Vagina (tissue), 2 donors: Measurements from ENCODE around the gene CBX8. TPM values are rescaled to one million over a fixed set of nuclear protein-coding genes. Genes with fewer than 3 reads are reported as not detected.

ENCODE experiments used
- DNase-seq, 2 donors: peaks; one replicate each; pipeline ENCODE4 v3.0.0-alpha.2; 2017; ENCODE audit errors: extremely low spot score in 2 of 2
- H3K27ac ChIP-seq: fragments of 200-600 bp; sonication (generic); one replicate; pipeline ENCODE4 v1.5.1; 2019
- H3K27me3 ChIP-seq: fragments of 200-600 bp; sonication (generic); one replicate; pipeline ENCODE4 v1.5.1; 2019
- H3K36me3 ChIP-seq, 2 donors: fragments of 200-600 bp; sonication (generic); one replicate each; pipeline ENCODE4 v1.5.1; 2017 to 2019
- H3K4me1 ChIP-seq: fragments of 200-600 bp; sonication (generic); one replicate; pipeline ENCODE4 v1.5.1; 2019
- H3K4me3 ChIP-seq, 2 donors: fragments of 200-600 bp; sonication (generic); 1 replicate in 1 of 2; 2 replicates in 1 of 2; pipeline ENCODE4 v1.5.1; 2016 to 2019
- H3K9me3 ChIP-seq: fragments of 200-600 bp; sonication (generic); one replicate; pipeline ENCODE4 v1.5.1; 2019
- POLR2A ChIP-seq, 2 donors: fragments of 450-650 bp; IDR thresholded peaks; one replicate each; pipeline ENCODE4 v1.6.1; 2017; ENCODE audit warnings: antibody characterized with exemption in 2 of 2, mild to moderate bottlenecking in 2 of 2, moderate library complexity in 2 of 2
- POLR2AphosphoS5 ChIP-seq, 2 donors: sonication (generic); formaldehyde crosslinking; IDR thresholded peaks; one replicate each; pipeline ENCODE4 v1.9.0; 2017; ENCODE audit warnings: antibody characterized with exemption in 2 of 2, mild to moderate bottlenecking in 2 of 2, low read depth in 1 of 2; ENCODE audit not compliant: insufficient read depth in 1 of 2
- intact Hi-C: fragments of 100-400 bp; cut with DNase I; formaldehyde crosslinking; loops from one replicate; pipeline ENCODE4 v1.15.1; 2023
- total RNA-seq: library from RNA; depleted of rRNA; stranded (reverse); fragments of >200 nt; gene quantifications from one replicate; pipeline ENCODE4 v1.2.3, GENCODE V29; 2016
- TF ChIP-seq, protein P1 (sequence below), 3 experiments: fragments of 450-650 bp in 2 of 3; fragments of 200-600 bp in 1 of 3; sonication (generic) in 1 of 3; IDR thresholded peaks; one replicate each; pipeline ENCODE4 v1.5.1; 2017 to 2019; ENCODE audit warnings: antibody characterized with exemption in 3 of 3, mild to moderate bottlenecking in 2 of 3, moderate library complexity in 2 of 3

The CBX8 gene
- total RNA-seq, 1 donor from 2014 or later: 0.98 TPM

DNA sequence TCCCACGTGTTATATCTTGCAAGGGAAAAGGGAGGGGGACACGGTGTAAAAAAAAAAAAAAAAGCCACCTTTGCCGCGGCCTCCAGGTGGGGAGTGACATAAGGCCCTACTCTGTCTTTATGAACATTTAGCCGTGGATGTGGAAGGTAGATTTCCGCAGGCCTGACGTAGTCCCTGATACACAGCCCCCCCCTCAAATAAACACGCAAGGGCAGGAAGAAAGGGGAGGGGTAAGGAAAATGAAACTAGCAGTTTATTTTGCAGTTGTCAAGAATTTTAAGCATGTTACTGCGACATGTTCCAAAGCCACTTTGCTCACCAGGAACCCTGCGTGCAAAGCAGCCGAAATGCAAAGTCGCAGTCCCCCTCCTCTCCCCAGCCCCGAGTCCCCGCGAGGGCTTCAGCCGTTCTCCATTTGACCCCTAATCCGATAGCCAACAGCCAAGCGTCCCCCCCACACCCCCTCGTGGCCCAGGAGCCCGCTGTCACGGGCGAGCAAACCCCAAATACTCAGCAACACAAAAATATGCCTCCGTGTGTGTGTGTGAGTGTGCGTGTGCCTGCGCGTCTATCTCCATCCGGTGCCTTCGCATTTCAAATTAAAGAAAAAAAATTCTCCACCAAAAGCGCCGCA, 41.1 kb upstream of the CBX8 start:
- peak overlapping the region; percentile 93 for H3K27ac ChIP-seq

DNA sequence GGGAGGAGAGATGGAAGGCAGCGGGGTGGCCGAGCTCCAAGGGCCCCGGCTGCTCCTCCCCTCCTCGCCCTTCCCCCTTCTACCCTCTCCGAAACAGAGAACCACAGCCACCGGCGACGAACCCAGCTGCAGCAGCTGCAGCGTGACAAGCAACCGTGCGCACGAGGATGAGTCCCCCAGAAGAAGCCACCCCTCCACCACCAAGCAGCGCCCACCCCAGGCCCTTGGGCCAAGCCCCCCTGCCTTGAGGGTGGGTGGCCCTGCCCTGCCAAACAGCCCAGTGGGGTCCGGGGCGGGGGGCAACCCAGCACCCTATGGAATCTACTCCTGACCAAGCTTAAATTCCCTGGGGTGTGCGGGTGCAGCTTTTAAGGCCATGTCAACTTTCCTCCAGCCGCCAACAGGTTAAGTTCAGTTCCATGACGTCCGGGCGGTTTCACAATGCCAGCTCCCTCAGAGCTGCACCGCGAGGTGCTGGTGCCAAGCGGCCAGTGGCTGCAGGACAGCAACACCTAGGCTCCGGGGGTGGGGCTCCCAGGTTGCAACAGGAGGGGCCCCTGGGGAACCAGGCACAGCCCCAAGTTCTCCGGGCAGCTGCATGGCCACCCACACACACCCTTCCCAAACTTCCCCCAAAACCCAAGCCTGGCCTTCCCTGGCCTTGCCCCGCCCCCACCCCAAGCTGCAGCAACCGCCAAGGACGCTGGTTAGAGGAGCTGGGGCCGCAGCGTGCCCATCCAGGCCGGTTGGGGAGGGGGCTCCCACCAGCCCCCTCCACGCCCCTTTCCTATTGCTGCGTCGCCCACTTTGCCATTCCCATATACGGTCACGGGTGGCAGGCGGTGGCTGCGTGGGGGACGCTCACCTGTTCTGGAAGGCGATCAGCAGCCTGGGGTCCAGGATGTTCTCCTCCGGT, 40.4 kb upstream of the CBX8 start:
- Histone ChIP-seq H3K27me3 (peaks cover 9% of the 10 kb centered on the region), H3K4me3 (peak overlapping the region; percentile 72 to 75), H3K9me3 (no peaks in the 10 kb centered on the region), H3K27ac (no peak overlapping the region), H3K4me1 (peaks cover 60% of the 10 kb centered on the region), H3K36me3 (peaks cover 0 to 17% of the 10 kb centered on the region in 2 donors)
- intact Hi-C loops: no loop called here
- no peak for DNase-seq
- TF ChIP-seq POLR2A (IDR thresholded peaks at IDR 0.05) (no peak), POLR2AphosphoS5 (IDR thresholded peaks at IDR 0.05; ENCODE audit: insufficient read depth in 1 of 2, low read depth in 1 of 2) (peak in 1 of 2 donors; percentile 24)

More for the DNA sequence above, 41.1 kb upstream of the CBX8 start:
- DNase-seq: no peak
- peaks cover 12% of the 10 kb centered on the region for H3K27me3 ChIP-seq
- intact Hi-C loops: no loop called here
- peak overlapping the region; percentile 72 to 75 for H3K4me3 ChIP-seq
- H3K36me3 ChIP-seq: peaks cover 0 to 17% of the 10 kb centered on the region in 2 donors
- TF ChIP-seq, protein P1, sequence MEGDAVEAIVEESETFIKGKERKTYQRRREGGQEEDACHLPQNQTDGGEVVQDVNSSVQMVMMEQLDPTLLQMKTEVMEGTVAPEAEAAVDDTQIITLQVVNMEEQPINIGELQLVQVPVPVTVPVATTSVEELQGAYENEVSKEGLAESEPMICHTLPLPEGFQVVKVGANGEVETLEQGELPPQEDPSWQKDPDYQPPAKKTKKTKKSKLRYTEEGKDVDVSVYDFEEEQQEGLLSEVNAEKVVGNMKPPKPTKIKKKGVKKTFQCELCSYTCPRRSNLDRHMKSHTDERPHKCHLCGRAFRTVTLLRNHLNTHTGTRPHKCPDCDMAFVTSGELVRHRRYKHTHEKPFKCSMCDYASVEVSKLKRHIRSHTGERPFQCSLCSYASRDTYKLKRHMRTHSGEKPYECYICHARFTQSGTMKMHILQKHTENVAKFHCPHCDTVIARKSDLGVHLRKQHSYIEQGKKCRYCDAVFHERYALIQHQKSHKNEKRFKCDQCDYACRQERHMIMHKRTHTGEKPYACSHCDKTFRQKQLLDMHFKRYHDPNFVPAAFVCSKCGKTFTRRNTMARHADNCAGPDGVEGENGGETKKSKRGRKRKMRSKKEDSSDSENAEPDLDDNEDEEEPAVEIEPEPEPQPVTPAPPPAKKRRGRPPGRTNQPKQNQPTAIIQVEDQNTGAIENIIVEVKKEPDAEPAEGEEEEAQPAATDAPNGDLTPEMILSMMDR (IDR thresholded peaks at IDR 0.05): no peak
- TF ChIP-seq POLR2AphosphoS5 (IDR thresholded peaks at IDR 0.05; ENCODE audit: insufficient read depth in 1 of 2, low read depth in 1 of 2) (no peak), POLR2A (IDR thresholded peaks at IDR 0.05) (no peak)
- H3K4me1 ChIP-seq: peaks cover 60% of the 10 kb centered on the region
- H3K9me3 ChIP-seq: no peaks in the 10 kb centered on the region

DNA sequence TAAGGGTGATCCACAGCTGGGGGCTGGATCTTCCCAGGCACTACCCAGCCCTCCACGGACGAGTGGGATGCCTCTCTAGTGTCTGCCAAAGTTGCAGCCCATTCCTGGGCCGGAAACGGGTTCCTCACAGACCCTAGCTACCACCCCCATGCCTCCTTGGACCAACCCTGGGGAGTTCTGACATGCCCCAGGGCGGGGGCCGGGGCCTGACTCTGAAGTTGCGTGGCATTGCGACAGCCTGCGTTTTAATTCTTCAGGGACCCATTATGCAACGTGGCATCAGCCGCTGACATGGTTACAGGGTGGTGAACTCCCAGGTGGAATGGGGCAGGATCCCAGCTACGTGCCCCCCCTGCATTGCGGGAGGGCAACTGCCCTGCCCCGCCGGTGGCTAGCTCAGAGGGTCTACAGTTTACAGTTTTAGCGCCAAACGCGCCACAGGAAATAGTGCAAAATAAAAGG, 39.7 kb upstream of the CBX8 start:
- peak overlapping the region; percentile 72 to 75 for H3K4me3 ChIP-seq
- H3K27ac ChIP-seq: no peak overlapping the region

DNA sequence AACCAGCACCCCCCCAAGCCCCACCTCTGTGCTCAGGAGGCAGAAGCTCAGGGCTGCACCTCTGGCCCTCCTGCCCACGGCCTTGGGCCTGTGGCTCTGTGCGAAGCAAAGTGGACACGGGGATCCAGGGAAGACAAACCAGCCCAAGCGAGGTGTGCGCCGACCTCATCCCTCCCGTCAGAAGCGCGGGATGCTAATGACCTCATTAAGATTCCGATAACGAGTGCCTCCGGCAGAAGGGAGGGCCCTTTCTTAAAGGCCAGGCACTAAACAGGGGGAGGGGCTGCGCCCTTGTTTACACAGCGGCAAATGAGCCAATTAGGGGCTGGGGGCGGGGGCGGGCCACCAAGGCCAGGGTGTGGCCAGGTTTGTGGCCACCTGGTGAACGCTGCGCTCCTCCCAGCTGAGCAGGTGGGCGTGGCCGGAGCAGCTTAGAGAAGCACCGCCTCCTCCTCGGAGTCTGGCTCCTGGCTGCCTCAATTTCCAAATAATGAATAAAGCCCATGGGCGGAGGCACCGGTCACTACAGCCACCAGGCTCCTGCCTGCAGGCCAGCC, 39.2 kb upstream of the CBX8 start:
- no peaks in the 10 kb centered on the region for H3K9me3 ChIP-seq
- TF ChIP-seq, protein P1 (IDR thresholded peaks at IDR 0.05): no peak
- TF ChIP-seq POLR2AphosphoS5 (IDR thresholded peaks at IDR 0.05; ENCODE audit: insufficient read depth in 1 of 2, low read depth in 1 of 2) (no peak), POLR2A (IDR thresholded peaks at IDR 0.05) (no peak)
- H3K27ac ChIP-seq: no peak overlapping the region
- DNase-seq: no peak
- no peaks in the 10 kb centered on the region for H3K27me3 ChIP-seq
- no peak overlapping the region for H3K4me3 ChIP-seq
- H3K4me1 ChIP-seq: peaks cover 59% of the 10 kb centered on the region
- intact Hi-C loops: no loop called here
- H3K36me3 ChIP-seq: peaks cover 0 to 17% of the 10 kb centered on the region in 2 donors

More for the DNA sequence above, 39.7 kb upstream of the CBX8 start:
- TF ChIP-seq POLR2AphosphoS5 (IDR thresholded peaks at IDR 0.05; ENCODE audit: insufficient read depth in 1 of 2, low read depth in 1 of 2): no peak
- TF ChIP-seq, protein P1 (IDR thresholded peaks at IDR 0.05): no peak
- TF ChIP-seq POLR2A (IDR thresholded peaks at IDR 0.05): no peak
- Histone ChIP-seq H3K27me3 (peaks cover 2% of the 10 kb centered on the region), H3K36me3 (peaks cover 0 to 17% of the 10 kb centered on the region in 2 donors), H3K9me3 (no peaks in the 10 kb centered on the region), H3K4me1 (peaks cover 60% of the 10 kb centered on the region)
- DNase-seq: no peak
- intact Hi-C loops: no loop called here

DNA sequence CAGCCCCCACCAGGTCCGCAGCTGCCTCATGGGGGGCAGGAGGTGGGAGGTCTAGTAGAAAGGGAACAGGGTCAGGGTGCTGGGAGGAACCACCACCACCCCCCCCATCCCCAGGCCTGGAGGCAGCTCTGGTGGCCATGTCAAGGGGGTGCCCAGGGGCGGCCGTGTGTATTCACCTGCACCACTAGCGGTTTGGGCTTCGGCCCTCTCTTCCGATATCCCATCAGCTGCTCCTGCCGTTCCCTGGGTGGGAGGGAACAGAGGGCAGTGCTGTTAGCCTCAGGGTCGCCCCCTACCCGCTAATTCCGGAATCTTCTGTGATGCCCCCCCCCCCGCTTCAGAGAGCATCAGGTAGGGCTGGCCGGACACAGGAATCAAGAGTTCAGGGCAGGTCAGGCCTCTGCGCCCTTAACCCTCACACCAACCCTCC, 38.6 kb upstream of the CBX8 start:
- Histone ChIP-seq H3K27me3 (no peaks in the 10 kb centered on the region), H3K36me3 (peaks cover 0 to 17% of the 10 kb centered on the region in 2 donors), H3K4me1 (peaks cover 54% of the 10 kb centered on the region), H3K27ac (no peak overlapping the region), H3K4me3 (no peak overlapping the region), H3K9me3 (no peaks in the 10 kb centered on the region)
- DNase-seq: no peak
- intact Hi-C loops: no loop called here
- no peak for TF ChIP-seq POLR2A (IDR thresholded peaks at IDR 0.05)
- no peak for TF ChIP-seq POLR2AphosphoS5 (IDR thresholded peaks at IDR 0.05; ENCODE audit: insufficient read depth in 1 of 2, low read depth in 1 of 2)
- TF ChIP-seq, protein P1 (IDR thresholded peaks at IDR 0.05): no peak
